HuH-7.5 (cell line): ENCODE data around the gene FGF4.

Source experiments
- DNase-seq: peaks from one replicate; pipeline ENCODE4 v3.0.0; 2011; ENCODE audit warnings: low spot score

The FGF4 gene, protein sequence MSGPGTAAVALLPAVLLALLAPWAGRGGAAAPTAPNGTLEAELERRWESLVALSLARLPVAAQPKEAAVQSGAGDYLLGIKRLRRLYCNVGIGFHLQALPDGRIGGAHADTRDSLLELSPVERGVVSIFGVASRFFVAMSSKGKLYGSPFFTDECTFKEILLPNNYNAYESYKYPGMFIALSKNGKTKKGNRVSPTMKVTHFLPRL

GRCh38 chr11:69775163-69775755 lies at the start of gene FGF4:
Gene FGF4 (minus strand): TSS chr11:69775341. CDS start chr11:69775084, 257 bp downstream.
- DNase-seq: no peak

DNA sequence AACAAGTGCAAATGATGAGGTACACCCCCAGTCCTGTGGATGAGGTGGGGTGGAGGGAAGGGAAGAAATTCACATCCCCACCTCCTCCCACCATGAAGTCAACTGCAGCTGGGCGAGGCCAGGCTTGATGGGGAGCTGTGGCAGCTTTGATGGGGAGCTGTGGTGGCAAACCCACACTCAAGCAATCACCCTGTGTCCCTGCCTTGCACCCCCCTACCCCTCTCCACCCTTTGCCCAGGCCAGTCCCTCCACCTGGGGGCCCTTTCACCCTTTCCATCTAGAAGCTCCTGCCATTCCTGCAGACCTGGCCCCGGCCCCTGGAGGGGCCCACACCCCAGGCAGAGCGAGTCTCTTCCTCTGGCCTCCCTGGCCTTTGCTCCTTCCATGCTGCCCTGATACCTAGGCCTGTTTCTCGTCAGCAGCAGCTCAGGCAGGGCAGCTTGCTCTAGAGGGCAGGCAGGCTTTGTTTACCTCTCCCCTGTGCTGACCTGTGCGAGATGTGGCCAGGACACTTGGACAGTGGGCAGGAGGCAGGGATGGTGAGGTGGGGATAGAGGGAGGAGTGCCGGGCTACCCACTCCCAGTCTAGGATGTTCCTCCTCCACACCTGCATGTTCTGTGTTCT lies 48.6 kb upstream of the FGF4 start:
- peak; percentile 16 for DNase-seq

- no peak for DNase-seq
Measured at GRCh38 chr11:69822676-69823494, 47.7 kb upstream of the FGF4 start.

GRCh38 chr11:69821511-69822040 lies 46.4 kb upstream of the FGF4 start:
- DNase-seq: no peak

- no peak for DNase-seq
Measured at GRCh38 chr11:69820441-69820840, 45.3 kb upstream of the FGF4 start.

GRCh38 chr11:69819541-69820070 lies 44.5 kb upstream of the FGF4 start:
- DNase-seq: no peak

GRCh38 chr11:69818603-69819441 lies 43.7 kb upstream of the FGF4 start, which contains the start of gene FGF3:
Gene FGF3 (minus strand): TSS chr11:69819416. CDS start chr11:69818933, 483 bp downstream.
- DNase-seq: no peak

DNA sequence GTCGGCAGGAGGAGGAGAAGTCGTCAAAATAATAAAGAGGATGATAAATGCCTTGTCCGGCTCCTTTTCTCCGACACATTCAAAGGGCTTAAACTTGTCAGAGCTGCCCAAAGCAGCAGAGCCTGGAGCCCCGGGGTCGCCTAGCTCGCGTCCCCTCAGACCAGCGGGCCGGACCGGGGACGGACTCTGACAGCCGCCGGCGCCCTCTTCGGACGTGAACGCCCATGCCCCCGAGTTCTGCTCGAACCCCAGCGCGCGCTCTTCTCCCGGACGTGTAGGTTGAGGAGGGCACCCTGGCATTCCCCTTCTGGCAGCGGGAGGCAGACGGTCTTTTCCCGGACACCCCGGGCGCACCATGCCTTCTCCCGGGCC lies 43.1 kb upstream of the FGF4 start:
- DNase-seq: no peak

- peak; percentile 90 for DNase-seq
Measured at GRCh38 chr11:69817265-69818230, 42.4 kb upstream of the FGF4 start.

DNA sequence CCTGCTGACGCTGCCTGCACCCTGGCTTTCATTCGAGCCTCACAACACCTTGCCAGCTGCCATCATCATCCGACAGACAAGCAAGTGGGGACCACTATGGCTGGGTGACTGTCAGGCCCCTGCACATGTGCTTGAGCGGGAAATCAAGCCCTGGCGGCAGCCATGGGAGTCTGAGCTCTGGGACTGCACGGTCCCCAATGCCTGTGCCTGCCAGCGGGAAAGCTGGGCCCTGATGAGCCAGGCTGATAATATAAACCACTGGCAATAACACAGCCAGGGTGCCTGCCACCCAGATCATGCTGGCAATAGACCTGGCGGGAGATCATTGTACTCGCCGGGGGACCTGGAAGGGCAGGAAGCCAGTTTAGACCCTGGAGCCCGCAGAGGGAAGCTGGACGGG lies 41.5 kb upstream of the FGF4 start:
- DNase-seq: no peak

DNA sequence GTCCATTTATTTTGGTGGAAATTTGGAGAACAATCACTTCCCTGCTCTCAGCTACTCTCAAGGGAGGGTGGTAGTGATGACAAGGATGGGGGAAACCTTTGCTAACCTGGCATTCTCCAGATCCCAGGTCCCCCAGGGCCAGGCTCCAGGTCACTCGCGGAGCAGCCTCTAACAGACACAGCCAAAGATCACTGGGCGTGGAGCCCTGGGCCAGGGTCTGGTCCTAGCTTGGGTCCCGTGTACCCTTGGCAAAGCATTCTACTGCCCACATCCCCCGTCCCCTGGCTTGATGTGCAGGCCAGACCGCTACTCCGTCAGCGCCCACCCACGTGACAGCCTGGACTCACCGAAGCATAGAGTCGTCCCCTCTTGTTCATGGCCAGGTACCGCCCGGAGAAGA lies 40.8 kb upstream of the FGF4 start:
- no peak for DNase-seq

GRCh38 chr11:69814902-69815301 lies 39.8 kb upstream of the FGF4 start:
- DNase-seq: no peak

GRCh38 chr11:69814411-69814810 lies 39.3 kb upstream of the FGF4 start:
- no peak for DNase-seq

- no peak for DNase-seq
Measured at GRCh38 chr11:69813839-69814238, 38.7 kb upstream of the FGF4 start.

GRCh38 chr11:69812946-69813345 lies 37.8 kb upstream of the FGF4 start:
- DNase-seq: no peak

- DNase-seq: no peak
Measured at GRCh38 chr11:69812256-69812655, 37.1 kb upstream of the FGF4 start.

- no peak for DNase-seq
Measured at GRCh38 chr11:69811431-69811830, 36.3 kb upstream of the FGF4 start.

GRCh38 chr11:69810289-69811118 lies 35.4 kb upstream of the FGF4 start:
- no peak for DNase-seq

DNA sequence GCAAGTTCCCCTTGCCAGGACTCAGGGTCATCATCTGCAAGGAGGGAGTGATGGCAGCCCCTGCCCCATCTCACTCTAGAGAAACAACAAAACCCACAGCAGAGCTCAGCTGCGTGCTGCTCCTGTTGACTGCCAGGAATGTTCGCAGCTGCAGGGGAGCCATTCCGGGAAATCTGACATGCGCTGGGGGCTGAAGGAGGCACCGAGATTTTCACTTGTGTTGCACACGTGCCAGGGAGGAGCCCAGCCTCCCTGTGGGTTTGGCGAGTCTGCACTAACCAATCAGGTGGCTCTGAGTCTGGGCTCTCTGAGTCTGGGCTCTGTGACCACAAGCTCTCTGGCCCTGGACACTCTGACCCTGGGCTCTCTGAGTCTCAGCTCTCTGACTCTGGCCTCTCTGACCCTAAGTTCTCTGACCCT lies 33.5 kb upstream of the FGF4 start:
- no peak for DNase-seq
